MM.1S (cell line): ENCODE data around the gene PLIN1.

ENCODE experiments used
- DNase-seq: peaks from one replicate; pipeline ENCODE4 v3.0.0-alpha.2; 2015
- H2AFZ ChIP-seq: fragments of 300-600 bp; sonication (generic); 2 replicates; pipeline ENCODE4 v1.6.0; 2016; ENCODE audit warnings: antibody characterized with exemption, low read length
- H3F3A ChIP-seq: fragments of 300-600 bp; sonication (generic); 2 replicates; pipeline ENCODE4 v1.6.1; 2016; ENCODE audit warnings: mild to moderate bottlenecking, antibody characterized with exemption, low read length, moderate library complexity, mixed read lengths; ENCODE audit not compliant: insufficient read depth
- H3K27ac ChIP-seq: fragments of 300-600 bp; sonication (generic); 2 replicates; pipeline ENCODE4 v1.5.1; 2016; ENCODE audit warnings: mild to moderate bottlenecking, low read length
- H3K27me3 ChIP-seq: fragments of 300-600 bp; sonication (generic); replicated peaks from 2 replicates; pipeline ENCODE4 v1.6.0; 2016; ENCODE audit warnings: low read length; ENCODE audit not compliant: insufficient read depth
- H3K36me3 ChIP-seq: fragments of 300-600 bp; sonication (generic); replicated peaks from 2 replicates; pipeline ENCODE4 v1.6.1; 2016; ENCODE audit warnings: mild to moderate bottlenecking, low read length, mixed read lengths; ENCODE audit not compliant: insufficient read depth
- H3K4me1 ChIP-seq: fragments of 300-600 bp; sonication (generic); 2 replicates; pipeline ENCODE4 v1.6.1; 2016; ENCODE audit warnings: low read length, mixed read lengths
- H3K4me2 ChIP-seq: fragments of 300-600 bp; sonication (generic); 2 replicates; pipeline ENCODE4 v1.6.0; 2016; ENCODE audit warnings: low read depth, low read length
- H3K4me3 ChIP-seq: fragments of 300-600 bp; sonication (generic); 2 replicates; pipeline ENCODE4 v1.5.1; 2016; ENCODE audit warnings: low read length, mixed read lengths
- H3K79me2 ChIP-seq: fragments of 300-600 bp; sonication (generic); 2 replicates; pipeline ENCODE4 v1.6.1; 2016; ENCODE audit warnings: mixed run types, low read length, mixed read lengths
- H3K9ac ChIP-seq: fragments of 300-600 bp; sonication (generic); 2 replicates; pipeline ENCODE4 v1.6.1; 2016; ENCODE audit warnings: low read length, mixed read lengths
- H3K9me2 ChIP-seq: fragments of 300-600 bp; sonication (generic); replicated peaks from 2 replicates; pipeline ENCODE4 v1.6.1; 2016; ENCODE audit warnings: mild to moderate bottlenecking, low read length, mixed read lengths; ENCODE audit not compliant: insufficient read depth
- H3K9me3 ChIP-seq: fragments of 300-600 bp; sonication (generic); replicated peaks from 2 replicates; pipeline ENCODE4 v1.6.1; 2016; ENCODE audit warnings: mild to moderate bottlenecking, low read length, mixed read lengths; ENCODE audit not compliant: insufficient read depth
- H4K20me1 ChIP-seq: fragments of 300-600 bp; sonication (generic); 2 replicates; pipeline ENCODE4 v1.6.1; 2016; ENCODE audit warnings: mild to moderate bottlenecking, low read length, moderate library complexity, mixed read lengths; ENCODE audit not compliant: insufficient read depth
- CTCF ChIP-seq: fragments of 300-600 bp; sonication (generic); IDR thresholded peaks from 2 replicates; pipeline ENCODE4 v1.5.1; 2016; ENCODE audit warnings: antibody characterized with exemption, low read length, mixed read lengths
- EZH2 ChIP-seq: fragments of 300-600 bp; sonication (generic); optimal IDR thresholded peaks from 2 replicates; pipeline ENCODE3; 2017; ENCODE audit warnings: low read depth, mild to moderate bottlenecking, antibody characterized with exemption, low read length, mixed read lengths
- EZH2phosphoT487 ChIP-seq: fragments of 300-600 bp; sonication (generic); IDR thresholded peaks from 2 replicates; pipeline ENCODE4 v1.6.1; 2018; ENCODE audit warnings: antibody characterized with exemption, low read length

PLIN1 gene

GRCh38 chr15:89669941-89670340 is 9.2 kb downstream of the PLIN1 start:
- Histone ChIP-seq H3K36me3 (no peaks in the 10 kb centered on the region), H3K9ac (no peak overlapping the region), H3K27ac (no peak overlapping the region), H3K27me3 (no peaks in the 10 kb centered on the region), H3K4me3 (no peak overlapping the region), H3K79me2 (no peaks in the 10 kb centered on the region), H3K9me2 (no peaks in the 10 kb centered on the region), H3K9me3 (no peaks in the 10 kb centered on the region), H2AFZ (no peak overlapping the region), H3K4me2 (no peak overlapping the region), H4K20me1 (no peaks in the 10 kb centered on the region), H3K4me1 (no peaks in the 10 kb centered on the region), H3F3A (no peaks in the 10 kb centered on the region)
- DNase-seq: no peak
- TF ChIP-seq CTCF (no peak), EZH2 (no peak), EZH2phosphoT487 (no peak)

GRCh38 chr15:89669309-89669865 is 9.8 kb downstream of the PLIN1 start:
- Histone ChIP-seq H3K9me2 (no peaks in the 10 kb centered on the region), H3K27me3 (peaks cover 5% of the 10 kb centered on the region; the same call in 1 of the 2 replicates), H3F3A (no peaks in the 10 kb centered on the region), H3K79me2 (no peaks in the 10 kb centered on the region), H3K9me3 (no peaks in the 10 kb centered on the region), H2AFZ (no peak overlapping the region), H4K20me1 (no peaks in the 10 kb centered on the region), H3K4me3 (no peak overlapping the region), H3K9ac (no peak overlapping the region), H3K36me3 (no peaks in the 10 kb centered on the region), H3K4me2 (no peak overlapping the region), H3K4me1 (no peaks in the 10 kb centered on the region), H3K27ac (no peak overlapping the region)
- TF ChIP-seq CTCF: no peak
- no peak for TF ChIP-seq EZH2
- TF ChIP-seq EZH2phosphoT487: no peak
- DNase-seq: no peak

- no peak for DNase-seq
- H3K79me2 ChIP-seq: no peaks in the 10 kb centered on the region
- TF ChIP-seq CTCF (no peak), EZH2phosphoT487 (no peak), EZH2 (no peak)
These were observed 11.0 kb downstream of the PLIN1 start for GRCh38 chr15:89668171-89668570.

More at GRCh38 chr15:89668171-89668570, 11.0 kb downstream of the PLIN1 start:
- H2AFZ ChIP-seq: no peak overlapping the region
- H3K4me1 ChIP-seq: no peaks in the 10 kb centered on the region
- H3K9ac ChIP-seq: no peak overlapping the region
- H3K9me2 ChIP-seq: no peaks in the 10 kb centered on the region
- no peaks in the 10 kb centered on the region for H3F3A ChIP-seq
- no peak overlapping the region for H3K4me3 ChIP-seq
- H3K27me3 ChIP-seq: peaks cover 5% of the 10 kb centered on the region; the same call in 1 of the 2 replicates
- no peak overlapping the region for H3K27ac ChIP-seq
- H3K36me3 ChIP-seq: no peaks in the 10 kb centered on the region
- H3K9me3 ChIP-seq: no peaks in the 10 kb centered on the region
- H4K20me1 ChIP-seq: no peaks in the 10 kb centered on the region
- H3K4me2 ChIP-seq: no peak overlapping the region
